ENCODE data around the gene FTSJ1. TPM values are rescaled to one million over a fixed set of nuclear protein-coding genes. Genes with fewer than 3 reads are reported as not detected.
A peak's percentile ranks its signal among the peaks of the same experiment; 100 is the strongest.

Gene FTSJ1
- total and polyA plus RNA-seq, 3 donors from 2014 or later = 38.0 to 50.9 (median 46.4) TPM

DNA sequence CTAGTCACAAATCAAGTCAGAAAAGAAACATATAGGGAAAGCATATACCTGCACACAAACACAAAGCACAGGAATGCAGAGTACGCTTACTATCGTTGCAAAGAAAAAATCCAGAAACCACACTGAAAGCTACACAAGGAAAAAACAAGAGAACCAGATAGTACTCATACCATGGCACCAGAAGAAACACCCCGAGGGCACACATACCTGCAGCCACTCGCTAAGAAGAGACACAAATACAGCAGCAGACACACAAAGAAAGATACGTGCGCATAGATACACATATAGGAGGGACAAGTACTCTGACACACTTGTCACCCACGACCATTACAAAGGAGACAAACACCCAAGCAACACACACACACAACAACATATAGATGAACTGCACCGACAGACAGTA, 4.5 kb upstream of the FTSJ1 start:
- Histone ChIP-seq H3K27ac (no peak overlapping the region), H3K4me3 (no peak overlapping the region), H3K4me1 (peaks cover 7% of the 10 kb centered on the region), H3K27me3 (no peaks in the 10 kb centered on the region), H3K36me3 (ENCODE audit: low read depth, missing control alignments) (no peaks in the 10 kb centered on the region), H3K9me3 (no peaks in the 10 kb centered on the region)
- DNase-seq = no peak
- intact Hi-C loops (cut with DNase I; ENCODE audit: low total_unique reads) = no loop called here
- 86 to 97% methylated on average over 6 to 8 of the region's 8 CpGs for WGBS, 2 donors
- TF ChIP-seq, protein P1, sequence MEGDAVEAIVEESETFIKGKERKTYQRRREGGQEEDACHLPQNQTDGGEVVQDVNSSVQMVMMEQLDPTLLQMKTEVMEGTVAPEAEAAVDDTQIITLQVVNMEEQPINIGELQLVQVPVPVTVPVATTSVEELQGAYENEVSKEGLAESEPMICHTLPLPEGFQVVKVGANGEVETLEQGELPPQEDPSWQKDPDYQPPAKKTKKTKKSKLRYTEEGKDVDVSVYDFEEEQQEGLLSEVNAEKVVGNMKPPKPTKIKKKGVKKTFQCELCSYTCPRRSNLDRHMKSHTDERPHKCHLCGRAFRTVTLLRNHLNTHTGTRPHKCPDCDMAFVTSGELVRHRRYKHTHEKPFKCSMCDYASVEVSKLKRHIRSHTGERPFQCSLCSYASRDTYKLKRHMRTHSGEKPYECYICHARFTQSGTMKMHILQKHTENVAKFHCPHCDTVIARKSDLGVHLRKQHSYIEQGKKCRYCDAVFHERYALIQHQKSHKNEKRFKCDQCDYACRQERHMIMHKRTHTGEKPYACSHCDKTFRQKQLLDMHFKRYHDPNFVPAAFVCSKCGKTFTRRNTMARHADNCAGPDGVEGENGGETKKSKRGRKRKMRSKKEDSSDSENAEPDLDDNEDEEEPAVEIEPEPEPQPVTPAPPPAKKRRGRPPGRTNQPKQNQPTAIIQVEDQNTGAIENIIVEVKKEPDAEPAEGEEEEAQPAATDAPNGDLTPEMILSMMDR (IDR thresholded peaks at IDR 0.05) = no peak
- TF ChIP-seq POLR2A (IDR thresholded peaks at IDR 0.05) = no peak

DNA sequence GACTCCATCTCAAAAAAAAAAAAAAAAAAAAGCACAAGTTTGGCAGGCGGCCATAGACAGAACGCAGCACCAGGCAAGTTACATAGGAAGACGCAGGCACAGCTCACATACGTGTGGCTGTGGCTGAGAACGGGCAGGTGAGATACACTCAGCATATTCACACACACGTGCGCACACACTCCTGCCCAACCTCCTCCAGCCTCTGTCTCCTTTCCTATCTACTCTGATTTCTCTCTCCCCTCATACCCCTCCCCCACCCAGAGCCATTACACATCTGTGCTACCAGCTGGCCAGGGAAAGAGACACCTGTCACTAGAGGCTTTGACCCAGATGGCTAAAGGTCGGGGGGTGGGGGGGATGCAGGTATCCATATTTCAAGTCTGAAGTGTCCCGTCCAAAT, 3.8 kb upstream of the FTSJ1 start:
- Histone ChIP-seq H3K27me3 (no peaks in the 10 kb centered on the region), H3K4me3 (no peak overlapping the region), H3K36me3 (ENCODE audit: low read depth, missing control alignments) (no peaks in the 10 kb centered on the region), H3K4me1 (peaks cover 7% of the 10 kb centered on the region), H3K27ac (no peak overlapping the region), H3K9me3 (no peaks in the 10 kb centered on the region)
- 48 to 49% methylated on average over 9 of the region's 9 CpGs for WGBS, 2 donors
- intact Hi-C loops (cut with DNase I; ENCODE audit: low total_unique reads) = no loop called here
- no peak for TF ChIP-seq POLR2A (IDR thresholded peaks at IDR 0.05)
- TF ChIP-seq, protein P1 (IDR thresholded peaks at IDR 0.05) = no peak
- DNase-seq = no peak

DNA sequence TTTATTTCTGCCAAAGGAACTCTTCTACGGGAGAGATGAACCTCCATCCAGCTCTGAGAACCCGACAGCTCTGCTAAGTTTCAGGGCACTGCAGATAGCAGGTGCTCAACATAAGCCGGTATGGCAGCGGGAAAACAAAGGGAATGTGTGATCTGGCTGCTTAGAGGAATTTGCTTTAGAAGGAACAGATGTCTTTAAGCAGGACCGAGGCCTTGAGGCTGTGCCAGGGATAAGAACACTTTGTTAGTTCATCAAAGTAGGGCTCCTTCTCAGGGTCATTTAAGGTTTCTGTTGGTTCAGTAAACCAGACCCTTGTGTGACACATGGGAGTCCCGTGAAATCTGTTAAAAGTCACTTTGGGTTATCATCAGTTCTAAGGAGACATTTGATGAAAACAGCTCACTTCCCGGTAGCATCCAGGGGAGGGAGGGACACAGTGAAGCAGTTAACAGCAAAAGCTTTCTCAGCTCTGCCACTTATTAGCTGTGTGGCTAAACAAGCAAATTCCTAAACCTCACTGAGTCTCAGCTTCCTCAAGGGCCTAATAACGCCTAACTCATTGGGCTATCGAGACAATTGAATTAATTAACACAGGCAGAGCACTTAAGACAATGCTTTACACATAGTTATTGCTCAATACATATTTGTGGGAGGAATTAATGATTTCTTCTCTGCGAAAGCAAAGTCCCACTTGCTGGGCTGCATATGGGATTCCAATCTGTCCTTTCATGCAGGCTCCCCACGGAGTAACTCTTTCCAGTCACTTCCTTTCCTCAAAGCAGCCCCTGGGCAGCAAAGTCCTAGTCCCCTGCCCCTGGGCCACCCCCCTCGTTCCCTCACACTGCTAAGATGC, 2.9 kb upstream of the FTSJ1 start:
- intact Hi-C loops (cut with DNase I; ENCODE audit: low total_unique reads) = no loop called here
- H3K4me3 ChIP-seq = no peak overlapping the region
- no peaks in the 10 kb centered on the region for H3K36me3 ChIP-seq (ENCODE audit: low read depth, missing control alignments)
- TF ChIP-seq POLR2A (IDR thresholded peaks at IDR 0.05) = no peak
- TF ChIP-seq, protein P1 (IDR thresholded peaks at IDR 0.05) = no peak
- no peaks in the 10 kb centered on the region for H3K9me3 ChIP-seq
- peak overlapping the region in 1 of 2 donors; percentile 53 for H3K27ac ChIP-seq
- peak; percentile 36 for DNase-seq
- peaks cover 7% of the 10 kb centered on the region for H3K4me1 ChIP-seq
- no peaks in the 10 kb centered on the region for H3K27me3 ChIP-seq
- WGBS, 2 donors = 35 to 72% methylated on average over 9 to 10 of the region's 12 CpGs

DNA sequence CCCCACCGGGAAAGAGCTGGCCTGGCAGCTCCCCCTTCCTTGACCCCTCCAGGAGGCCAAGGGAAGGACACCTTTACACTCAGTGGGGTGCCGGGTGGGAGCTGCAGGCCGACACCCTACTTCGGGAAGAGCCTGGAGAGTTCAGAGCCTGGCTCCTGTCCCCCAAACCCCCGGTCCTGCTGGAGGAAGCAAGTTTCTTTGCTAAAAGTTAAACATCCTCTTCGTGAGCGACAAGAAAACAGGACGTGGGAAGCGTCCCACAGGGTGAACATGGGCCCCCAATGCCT, 2.4 kb upstream of the FTSJ1 start:
- Histone ChIP-seq H3K27me3 (no peaks in the 10 kb centered on the region), H3K4me1 (peaks cover 7% of the 10 kb centered on the region), H3K27ac (peak overlapping the region in 1 of 2 donors; percentile 53), H3K36me3 (ENCODE audit: low read depth, missing control alignments) (no peaks in the 10 kb centered on the region), H3K4me3 (no peak overlapping the region), H3K9me3 (no peaks in the 10 kb centered on the region)
- intact Hi-C loops (cut with DNase I; ENCODE audit: low total_unique reads) = no loop called here
- TF ChIP-seq, protein P1 (IDR thresholded peaks at IDR 0.05) = no peak
- no peak for TF ChIP-seq POLR2A (IDR thresholded peaks at IDR 0.05)
- DNase-seq = no peak
- WGBS, 2 donors = 33 to 70% methylated on average over 5 to 7 of the region's 9 CpGs

DNA sequence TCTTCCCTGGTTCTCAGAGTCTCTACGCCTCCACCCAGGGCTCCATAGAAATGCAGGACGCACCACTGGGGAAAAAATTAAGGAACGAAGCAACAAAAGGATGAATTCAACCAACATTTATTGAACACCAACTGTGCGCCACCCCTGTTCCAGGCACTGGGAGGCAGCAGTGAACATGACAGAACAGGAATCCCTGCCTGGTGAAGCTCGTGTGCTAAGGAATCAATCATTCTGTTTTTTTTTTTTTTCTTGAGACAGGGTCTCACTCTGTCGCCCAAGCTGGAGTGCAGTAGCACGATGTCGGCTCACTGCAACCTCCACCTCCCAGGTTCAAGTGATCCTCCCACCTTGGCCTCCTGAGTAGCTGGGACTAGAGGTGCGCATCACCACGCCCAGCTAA, 1.9 kb upstream of the FTSJ1 start:
- intact Hi-C loops (cut with DNase I; ENCODE audit: low total_unique reads) = no loop called here
- WGBS, 2 donors = 10 to 62% methylated on average over 2 to 10 of the region's 10 CpGs
- TF ChIP-seq POLR2A (IDR thresholded peaks at IDR 0.05) = no peak
- TF ChIP-seq, protein P1 (IDR thresholded peaks at IDR 0.05) = no peak
- Histone ChIP-seq H3K4me3 (no peak overlapping the region), H3K27ac (peak overlapping the region in 1 of 2 donors; percentile 53), H3K4me1 (peaks cover 7% of the 10 kb centered on the region), H3K36me3 (ENCODE audit: low read depth, missing control alignments) (no peaks in the 10 kb centered on the region), H3K27me3 (no peaks in the 10 kb centered on the region), H3K9me3 (no peaks in the 10 kb centered on the region)
- no peak for DNase-seq
